Heart left ventricle (tissue), 16 donors: ENCODE measurements around the gene H2AZ2. TPM values are rescaled to one million over a fixed set of nuclear protein-coding genes. Genes with fewer than 3 reads are reported as not detected.
"Not testable (repeated sequence)": the region's sequence is repeated elsewhere in the genome, so short reads cannot be mapped to it uniquely, and the experiment has no call there.

ENCODE experiments used
- ATAC-seq, 4 donors: fragments of 200-7000 bp; cut with Tn5 transposase; one replicate each; pipeline ENCODE4 v1.9.1; 2020 to 2022; ENCODE audit warnings: moderate library complexity in 4 of 4, mild to moderate bottlenecking in 3 of 4, moderate number of reproducible peaks in 1 of 4
- DNase-seq, 5 donors: peaks; one replicate each; pipeline ENCODE4 v3.0.0-alpha.2; 2020
- H3K27ac ChIP-seq, 12 donors: fragments of 200-600 bp; sonication (generic) in 4 of 12; one replicate each; pipeline versions ENCODE4 v1.5.0 to v1.8.0; 2016 to 2022; ENCODE audit warnings: mild to moderate bottlenecking in 2 of 12
- H3K27me3 ChIP-seq, 9 donors: fragments of 200-600 bp; sonication (generic) in 2 of 9; one replicate each; pipeline versions ENCODE4 v1.5.1 to v1.8.0; 2016 to 2022; ENCODE audit warnings: mild to moderate bottlenecking in 3 of 9
- H3K36me3 ChIP-seq, 9 donors: fragments of 200-600 bp; sonication (generic) in 2 of 9; one replicate each; pipeline versions ENCODE4 v1.5.0 to v1.8.0; 2018 to 2022; ENCODE audit warnings: mild to moderate bottlenecking in 2 of 9
- H3K4me1 ChIP-seq, 12 donors: fragments of 200-600 bp; sonication (generic) in 4 of 12; one replicate each; pipeline versions ENCODE4 v1.5.0 to v1.8.0; 2016 to 2022; ENCODE audit warnings: mild to moderate bottlenecking in 3 of 12
- H3K4me3 ChIP-seq, 12 donors: fragments of 200-600 bp; sonication (generic) in 4 of 12; one replicate each; pipeline versions ENCODE4 v1.5.0 to v1.8.0; 2017 to 2022; ENCODE audit warnings: mild to moderate bottlenecking in 9 of 12, moderate library complexity in 4 of 12
- H3K9me3 ChIP-seq, 12 donors: fragments of 200-600 bp; sonication (generic) in 4 of 12; one replicate each; pipeline versions ENCODE4 v1.5.0 to v1.8.0; 2016 to 2022; ENCODE audit warnings: mild to moderate bottlenecking in 1 of 12
- CTCF ChIP-seq, 12 donors: fragments of 200-600 bp; sonication (generic) in 4 of 12; IDR thresholded peaks; one replicate each; pipeline versions ENCODE4 v1.5.0 to v1.8.0; 2018 to 2022; ENCODE audit warnings: antibody characterized with exemption in 12 of 12, mild to moderate bottlenecking in 5 of 12
- POLR2A ChIP-seq, 2 donors: fragments of 450-650 bp; IDR thresholded peaks; one replicate each; pipeline ENCODE4 v1.6.1; 2017; ENCODE audit warnings: antibody characterized with exemption in 2 of 2, mild to moderate bottlenecking in 2 of 2, moderate library complexity in 2 of 2
- WGBS, 4 donors: extraction: QIAGEN DNeasy Blood & Tissue Kit in 2 of 4; methylation state at CpG; one replicate each; pipeline versions ENCODE4 v1.1.5 to v1.1.7; 2013 to 2018; 5-methylcytosine and 5-hydroxymethylcytosine counted together
- intact Hi-C, 10 donors: fragments of 100-400 bp; cut with DNase I; formaldehyde crosslinking; loops; one replicate each; pipeline versions ENCODE4 v1.11.1 to v1.14.2; 2022
- polyA plus RNA-seq, 2 donors: library from polyadenylated mRNA; stranded (reverse); fragments of 200-250 nt; gene quantifications; one replicate each; pipeline ENCODE4 v1.2.3, GENCODE V29; 2013
- total RNA-seq, 9 donors: library from RNA; depleted of rRNA in 2 of 9; stranded (reverse); fragments of >200 nt in 2 of 9; fragmentation: NEBNext Ultra II Directional in 3 of 9; extraction: Animal tissue kit (Norgen Biotek cat#: 25700) in 3 of 9; gene quantifications; one replicate each; pipeline versions ENCODE4 v1.1.0 to v1.2.4, GENCODE V29; 2016 to 2023
- donor health status: ischemic (EF 13 %, LVEDD 7.1; RV severe dilation, severe dysfunction).
- donor health status: healthy with polysubstance abuse.
- donor health status: DM: no; HTN: yes; CAD: no.
- donor health status: DM: no; HTN: no; CAD: no.
- donor health status: ischemic (EF 25% LVEDD 6.9; RV normal size, moderate dysfunction).
- donor health status: ischemic (EF 25% LVEDD 5.7; RV mildly dilated, moderate dysfunction).
- donor health status: healthy.
- donor health status: DM: yes; HTN: yes; CAD: no.
- donor health status: ischemic (EF 35%, LVEDD 5.7; RV mildly dilated, moderate dysfunction).
- donor health status: nonischemic (EF 11% LVEDD 7.7; RV severe dilation, severe dysfunction).
- donor health status: DM: yes; HTN: yes; CAD: no.
- donor health status: PGD.
- donor health status: ischemic (EF 29% LVEDD 5.4; RV normal size, mild dysfunction).
- donor health status: nonischemic (EF 23%, LVEDD 6.1; RV moderate dilation, normal function).

The H2AZ2 gene
- total and polyA plus RNA-seq, 11 donors = 161 to 274 (median 219) TPM

- H3K36me3 ChIP-seq = peaks cover 0 to 10% (median 0%) of the 10 kb centered on the region in 9 donors
Measured at GRCh38 chr7:44847509-44847919, 373 bp downstream of the H2AZ2 start.

GRCh38 chr7:44846816-44847508 is 925 bp downstream of the H2AZ2 start:
- Histone ChIP-seq H3K36me3 (peaks cover 0 to 15% (median 1%) of the 10 kb centered on the region in 9 donors), H3K9me3 (no peaks in the 10 kb centered on the region), H3K27ac (peak overlapping the region; percentile 70 to 99 (median 97)), H3K27me3 (no peaks in the 10 kb centered on the region), H3K4me3 (peak overlapping the region; percentile 52 to 85 (median 70)), H3K4me1 (peaks cover 0 to 52% (median 44%) of the 10 kb centered on the region in 12 donors)
- intact Hi-C loops = loop anchor here (1.0 to 10.0 kb wide), 12 partner anchors 35 to 262 kb away; partner anchors contain the start of genes PPIA (in 4 of the 10), OGDH (in 3 of the 10) and ZMIZ2 (in 2 of the 10)
- WGBS, 4 donors = 0 to 2% (median 0%) methylated on average over 12 of the region's 12 CpGs
- ATAC-seq (no peak), DNase-seq (no peak)
- no peak for TF ChIP-seq CTCF (IDR thresholded peaks at IDR 0.05)
- TF ChIP-seq POLR2A (IDR thresholded peaks at IDR 0.05) = no peak

More at GRCh38 chr7:44847509-44847919, 373 bp downstream of the H2AZ2 start:
- peak; percentile 89 to 95 (median 89) for DNase-seq
- peak overlapping the region; percentile 52 to 85 (median 70) for H3K4me3 ChIP-seq
- no peaks in the 10 kb centered on the region for H3K9me3 ChIP-seq
- peak; percentile 23 to 87 (median 75) for ATAC-seq
- H3K27me3 ChIP-seq = no peaks in the 10 kb centered on the region
- H3K27ac ChIP-seq = peak overlapping the region; percentile 70 to 99 (median 97)
- peaks cover 0 to 46% (median 38%) of the 10 kb centered on the region in 12 donors for H3K4me1 ChIP-seq
- no peak for TF ChIP-seq POLR2A (IDR thresholded peaks at IDR 0.05)
- peak; percentile 80 to 99 (median 94) for TF ChIP-seq CTCF (IDR thresholded peaks at IDR 0.05)
- intact Hi-C loops = loop anchor here (1.0 to 10.0 kb wide), 12 partner anchors 35 to 263 kb away; partner anchors contain the start of genes PPIA (in 4 of the 10), OGDH (in 3 of the 10) and ZMIZ2 (in 2 of the 10)
- WGBS, 4 donors = 0 to 1% (median 0%) methylated on average over 18 to 36 of the region's 36 CpGs

- not testable (repeated sequence) for H3K9me3 ChIP-seq, DNase-seq, H3K27me3 ChIP-seq, ATAC-seq
- peak overlapping the region; percentile 52 to 85 (median 70) for H3K4me3 ChIP-seq
- peaks cover 0 to 20% (median 7%) of the 10 kb centered on the region in 9 donors for H3K36me3 ChIP-seq
- peaks cover 0 to 57% (median 45%) of the 10 kb centered on the region in 12 donors for H3K4me1 ChIP-seq
- intact Hi-C loops = loop anchor here (2.0 to 10.0 kb wide), 10 partner anchors 36 to 262 kb away; partner anchors contain the start of genes PPIA (in 4 of the 10), OGDH (in 2 of the 10) and ZMIZ2 (in 2 of the 10)
- H3K27ac ChIP-seq = peak overlapping the region in 11 of 12 donors; percentile 89 to 99 (median 97)
- WGBS, 4 donors = 45 to 63% (median 55%) methylated on average over 11 of the region's 11 CpGs
Measured at GRCh38 chr7:44846390-44846789, 1.5 kb downstream of the H2AZ2 start.

GRCh38 chr7:44845451-44845850 is 2.4 kb downstream of the H2AZ2 start:
- ATAC-seq = no peak

GRCh38 chr7:44843440-44843839 is 4.4 kb downstream of the H2AZ2 start:
- not testable (repeated sequence) for H3K9me3 ChIP-seq, ATAC-seq, H3K27me3 ChIP-seq, DNase-seq, H3K4me3 ChIP-seq
- peaks cover 0 to 55% (median 39%) of the 10 kb centered on the region in 12 donors for H3K4me1 ChIP-seq
- 95 to 99% (median 97%) methylated on average over 5 of the region's 5 CpGs for WGBS, 4 donors
- intact Hi-C loops = loop anchor here in 3 of 10 donors (5.0 to 10.0 kb wide), 3 partner anchors 46 to 169 kb away; partner anchors contain the start of gene PPIA (in 1 of the 3)
- peak overlapping the region in 3 of 12 donors; percentile 35 to 55 (median 47) for H3K27ac ChIP-seq
- H3K36me3 ChIP-seq = peaks cover 0 to 50% (median 37%) of the 10 kb centered on the region in 9 donors

More at GRCh38 chr7:44845451-44845850, 2.4 kb downstream of the H2AZ2 start:
- Histone ChIP-seq H3K4me1 (peaks cover 0 to 63% (median 45%) of the 10 kb centered on the region in 12 donors), H3K4me3 (peak overlapping the region in 5 of 12 donors; percentile 0 to 82 (median 2)), H3K27ac (peak overlapping the region in 6 of 12 donors; percentile 14 to 90 (median 30)), H3K9me3 (no peaks in the 10 kb centered on the region), H3K27me3 (no peaks in the 10 kb centered on the region), H3K36me3 (peaks cover 0 to 30% (median 17%) of the 10 kb centered on the region in 9 donors)
- intact Hi-C loops = loop anchor here in 8 of 10 donors (5.0 to 10.0 kb wide), 7 partner anchors 37 to 258 kb away; partner anchors contain the start of genes OGDH (in 2 of the 8), PPIA (in 2 of the 8) and ZMIZ2 (in 1 of the 8)
- no peak for DNase-seq
- TF ChIP-seq CTCF (IDR thresholded peaks at IDR 0.05) = no peak
- no peak for TF ChIP-seq POLR2A (IDR thresholded peaks at IDR 0.05)

GRCh38 chr7:44842675-44843074 is 5.2 kb downstream of the H2AZ2 start:
- Histone ChIP-seq H3K4me1 (peaks cover 0 to 55% (median 39%) of the 10 kb centered on the region in 12 donors), H3K27ac (peak overlapping the region in 10 of 12 donors; percentile 8 to 80 (median 46)), H3K36me3 (peaks cover 0 to 58% (median 44%) of the 10 kb centered on the region in 9 donors)
- H3K9me3 ChIP-seq, H3K4me3 ChIP-seq, H3K27me3 ChIP-seq: not testable (repeated sequence)
- intact Hi-C loops = loop anchor here in 3 of 10 donors (5.0 to 10.0 kb wide), 3 partner anchors 45 to 168 kb away; partner anchors contain the start of gene PPIA (in 1 of the 3)
- DNase-seq (peak in 4 of 5 donors; percentile 22 to 60 (median 46)), ATAC-seq (peak; percentile 42 to 63 (median 59))
- WGBS, 4 donors = 50 to 60% (median 60%) methylated on average over 8 of the region's 8 CpGs
